DOHH2 (cell line): ENCODE data around the gene CNNM4.

ENCODE experiments used
- H3F3A ChIP-seq: fragments of 200-600 bp; sonication (generic), shearing (Covaris generic); 2 replicates; pipeline ENCODE4 v1.6.0; 2016; ENCODE audit warnings: antibody characterized with exemption, mild to moderate bottlenecking; ENCODE audit not compliant: control insufficient read depth, insufficient read depth
- H3K27ac ChIP-seq: fragments of 200-600 bp; sonication (generic); 2 replicates; pipeline ENCODE4 v1.5.1; 2014; ENCODE audit warnings: low read depth, mild to moderate bottlenecking, low read length, moderate library complexity
- H3K27me3 ChIP-seq: fragments of 200-600 bp; sonication (generic); 2 replicates; pipeline ENCODE4 v1.6.1; 2014; ENCODE audit warnings: mild to moderate bottlenecking, low read length, mixed read lengths; ENCODE audit not compliant: control insufficient read depth
- H3K36me3 ChIP-seq: fragments of 200-600 bp; sonication (generic); 2 replicates; pipeline ENCODE4 v1.6.1; 2014; ENCODE audit warnings: mild to moderate bottlenecking, low read length, moderate library complexity, mixed read lengths; ENCODE audit not compliant: control insufficient read depth
- H3K4me1 ChIP-seq: fragments of 200-600 bp; sonication (generic); 2 replicates; pipeline ENCODE4 v1.6.1; 2014; ENCODE audit warnings: mild to moderate bottlenecking, low read length, mixed read lengths; ENCODE audit not compliant: control insufficient read depth
- H3K4me2 ChIP-seq: fragments of 200-600 bp; sonication (generic); 2 replicates; pipeline ENCODE4 v1.6.0; 2014; ENCODE audit warnings: mild to moderate bottlenecking, low read length, moderate library complexity
- H3K4me3 ChIP-seq: fragments of 200-600 bp; sonication (generic); 2 replicates; pipeline ENCODE4 v1.5.1; 2014; ENCODE audit warnings: mild to moderate bottlenecking, low read length, mixed read lengths
- H3K79me2 ChIP-seq: fragments of 200-600 bp; sonication (generic); 2 replicates; pipeline ENCODE4 v1.6.1; 2014; ENCODE audit warnings: mild to moderate bottlenecking, low read length, mixed read lengths; ENCODE audit not compliant: control insufficient read depth
- H3K9me2 ChIP-seq: fragments of 200-600 bp; sonication (generic); replicated peaks from 2 replicates; pipeline ENCODE4 v1.6.1; 2014; ENCODE audit warnings: mild to moderate bottlenecking, low read length, mixed read lengths; ENCODE audit not compliant: control insufficient read depth
- H3K9me3 ChIP-seq: fragments of 200-600 bp; sonication (generic); 2 replicates; pipeline ENCODE4 v1.6.1; 2014; ENCODE audit warnings: antibody characterized with exemption, low read length, mixed read lengths; ENCODE audit not compliant: control insufficient read depth, insufficient read depth
- H4K20me1 ChIP-seq: fragments of 200-600 bp; sonication (generic); 2 replicates; pipeline ENCODE4 v1.6.0; 2014; ENCODE audit warnings: low read depth, mild to moderate bottlenecking, antibody characterized with exemption, low read length, moderate library complexity; ENCODE audit not compliant: control insufficient read depth, insufficient read depth
- CTCF ChIP-seq: fragments of 200-600 bp; sonication (generic); IDR thresholded peaks from one replicate; pipeline ENCODE4 v1.5.1; 2014; ENCODE audit warnings: antibody characterized with exemption, mild to moderate bottlenecking, low read depth, low read length; ENCODE audit not compliant: poor library complexity, severe bottlenecking
- EZH2phosphoT487 ChIP-seq: fragments of 200-600 bp; sonication (generic); IDR thresholded peaks from 2 replicates; pipeline ENCODE4 v1.6.1; 2017; ENCODE audit warnings: borderline replicate concordance, mild to moderate bottlenecking, antibody characterized with exemption, low read length, moderate library complexity, mixed read lengths

CNNM4 gene

GRCh38 chr2:96737251-96737650 lies 23.5 kb upstream of the CNNM4 start:
- no peak overlapping the region for H3K4me2 ChIP-seq
- H3K27ac ChIP-seq, result no peak overlapping the region
- peaks cover 28% of the 10 kb centered on the region for H3K79me2 ChIP-seq
- TF ChIP-seq CTCF, result no peak
- no peak for TF ChIP-seq EZH2phosphoT487
- H3F3A ChIP-seq, result peaks cover 10% of the 10 kb centered on the region
- no peaks in the 10 kb centered on the region for H3K27me3 ChIP-seq
- no peaks in the 10 kb centered on the region for H3K9me2 ChIP-seq
- no peaks in the 10 kb centered on the region for H4K20me1 ChIP-seq
- peaks cover 25% of the 10 kb centered on the region for H3K4me1 ChIP-seq
- H3K9me3 ChIP-seq, result no peaks in the 10 kb centered on the region
- H3K36me3 ChIP-seq, result peaks cover 41% of the 10 kb centered on the region
- H3K4me3 ChIP-seq, result no peak overlapping the region

GRCh38 chr2:96737831-96738230 lies 22.9 kb upstream of the CNNM4 start:
- no peaks in the 10 kb centered on the region for H3K27me3 ChIP-seq
- H3K4me1 ChIP-seq, result peaks cover 25% of the 10 kb centered on the region
- H4K20me1 ChIP-seq, result no peaks in the 10 kb centered on the region
- peaks cover 10% of the 10 kb centered on the region for H3F3A ChIP-seq
- H3K9me2 ChIP-seq, result no peaks in the 10 kb centered on the region
- peak overlapping the region; percentile 43 for H3K4me2 ChIP-seq
- no peak overlapping the region for H3K27ac ChIP-seq
- H3K79me2 ChIP-seq, result peaks cover 28% of the 10 kb centered on the region
- peaks cover 39% of the 10 kb centered on the region for H3K36me3 ChIP-seq
- no peaks in the 10 kb centered on the region for H3K9me3 ChIP-seq
- H3K4me3 ChIP-seq, result peak overlapping the region; percentile 20; the same call in 1 of the 2 replicates
- TF ChIP-seq CTCF (no peak), EZH2phosphoT487 (no peak)

GRCh38 chr2:96739076-96739632 lies 21.5 kb upstream of the CNNM4 start:
- no peak for TF ChIP-seq EZH2phosphoT487
- TF ChIP-seq CTCF, result no peak
- H3F3A ChIP-seq, result peaks cover 10% of the 10 kb centered on the region

More at GRCh38 chr2:96739076-96739632, 21.5 kb upstream of the CNNM4 start:
- Histone ChIP-seq H3K4me3 (peak overlapping the region; percentile 83), H3K9me2 (no peaks in the 10 kb centered on the region), H3K79me2 (peaks cover 28% of the 10 kb centered on the region), H3K4me2 (peak overlapping the region; percentile 71), H3K9me3 (no peaks in the 10 kb centered on the region), H3K36me3 (peaks cover 26% of the 10 kb centered on the region), H3K4me1 (peaks cover 25% of the 10 kb centered on the region), H4K20me1 (no peaks in the 10 kb centered on the region), H3K27ac (peak overlapping the region; percentile 21; the same call in 1 of the 2 replicates), H3K27me3 (no peaks in the 10 kb centered on the region)
